ENCODE results near the gene PDE11A.

DNA sequence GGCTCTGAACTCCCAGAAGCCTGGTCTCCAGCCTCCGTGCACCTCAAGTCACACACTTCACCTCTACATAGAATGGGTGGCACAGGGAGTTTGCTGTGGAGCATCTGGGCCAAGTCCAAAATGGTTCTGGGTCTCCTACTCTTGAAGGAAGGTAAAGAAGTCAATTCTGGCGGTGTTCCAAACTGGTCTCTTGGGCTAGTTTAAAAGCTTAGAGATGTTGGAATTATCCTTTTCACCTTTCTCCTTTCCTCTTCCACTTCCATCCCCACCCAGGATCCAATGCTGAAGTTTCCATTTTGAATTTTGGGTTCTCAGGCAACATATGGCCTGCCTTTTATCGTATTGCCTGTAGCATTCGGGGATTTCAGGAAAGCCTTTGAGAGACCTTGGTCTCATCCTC lies 325.2 kb downstream of the PDE11A start:
- TF ChIP-seq, protein P1, sequence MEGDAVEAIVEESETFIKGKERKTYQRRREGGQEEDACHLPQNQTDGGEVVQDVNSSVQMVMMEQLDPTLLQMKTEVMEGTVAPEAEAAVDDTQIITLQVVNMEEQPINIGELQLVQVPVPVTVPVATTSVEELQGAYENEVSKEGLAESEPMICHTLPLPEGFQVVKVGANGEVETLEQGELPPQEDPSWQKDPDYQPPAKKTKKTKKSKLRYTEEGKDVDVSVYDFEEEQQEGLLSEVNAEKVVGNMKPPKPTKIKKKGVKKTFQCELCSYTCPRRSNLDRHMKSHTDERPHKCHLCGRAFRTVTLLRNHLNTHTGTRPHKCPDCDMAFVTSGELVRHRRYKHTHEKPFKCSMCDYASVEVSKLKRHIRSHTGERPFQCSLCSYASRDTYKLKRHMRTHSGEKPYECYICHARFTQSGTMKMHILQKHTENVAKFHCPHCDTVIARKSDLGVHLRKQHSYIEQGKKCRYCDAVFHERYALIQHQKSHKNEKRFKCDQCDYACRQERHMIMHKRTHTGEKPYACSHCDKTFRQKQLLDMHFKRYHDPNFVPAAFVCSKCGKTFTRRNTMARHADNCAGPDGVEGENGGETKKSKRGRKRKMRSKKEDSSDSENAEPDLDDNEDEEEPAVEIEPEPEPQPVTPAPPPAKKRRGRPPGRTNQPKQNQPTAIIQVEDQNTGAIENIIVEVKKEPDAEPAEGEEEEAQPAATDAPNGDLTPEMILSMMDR (IDR thresholded peaks at IDR 0.05; ENCODE audit: insufficient read depth, low read length, poor library complexity, severe bottlenecking): no peak
- TF ChIP-seq EZH2phosphoT487 (conservative IDR thresholded peaks at IDR 0.05; ENCODE audit: low read length): no peak

Data from SU-DHL-6 (cell line).